ENCODE results near the gene ASTN1.

Gene ASTN1

DNA sequence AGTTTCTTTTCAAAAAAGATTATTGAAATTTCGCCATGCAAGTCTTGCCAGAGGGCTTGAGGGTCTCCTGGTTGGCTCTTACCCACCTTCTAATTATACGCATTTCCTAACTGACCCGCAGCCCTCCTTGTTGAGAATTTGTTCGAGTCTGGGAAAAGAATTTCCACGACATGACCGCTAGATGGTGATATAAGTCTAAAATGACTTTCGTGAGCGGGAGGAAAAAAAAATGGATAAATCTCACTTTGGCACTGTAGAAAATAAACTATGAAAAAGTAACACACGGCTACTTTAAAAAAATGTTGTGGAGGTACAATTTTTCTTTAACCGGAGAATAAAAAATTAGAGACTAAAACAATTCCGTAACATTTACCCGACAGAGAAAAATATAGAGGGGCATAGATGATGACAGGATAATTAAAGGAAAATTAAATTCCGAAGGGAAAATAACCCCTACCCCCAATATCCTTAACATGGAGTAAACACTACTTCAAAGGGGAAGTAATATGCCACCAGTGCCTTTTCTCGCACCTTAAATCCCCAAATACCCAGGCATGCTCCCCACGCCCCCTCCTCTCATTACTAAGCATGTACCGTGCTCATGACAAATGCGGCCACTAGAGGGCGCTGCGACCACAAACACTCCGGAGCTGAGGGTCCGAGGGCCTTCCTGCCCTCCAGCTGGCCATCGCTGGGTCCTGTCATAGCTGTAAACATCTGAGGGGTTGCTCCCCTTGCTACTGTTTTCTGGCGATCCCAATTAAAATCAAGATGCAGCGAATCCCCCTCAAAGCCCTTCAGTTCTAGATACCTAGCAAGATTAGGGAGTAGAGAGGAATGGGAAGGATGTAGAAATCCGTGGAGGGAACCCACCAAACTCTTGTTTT is 266.9 kb downstream of the ASTN1 start:
- peak; percentile 39 for DNase-seq (ENCODE audit: low read depth, low spot score)
- no peak overlapping the region for H3K4me3 ChIP-seq (ENCODE audit: low read length)

GRCh38 chr1:176896216-176896615 is 268.3 kb downstream of the ASTN1 start:
- no peak for DNase-seq (ENCODE audit: low read depth, low spot score)
- H3K4me3 ChIP-seq (ENCODE audit: low read length): no peak overlapping the region

DNA sequence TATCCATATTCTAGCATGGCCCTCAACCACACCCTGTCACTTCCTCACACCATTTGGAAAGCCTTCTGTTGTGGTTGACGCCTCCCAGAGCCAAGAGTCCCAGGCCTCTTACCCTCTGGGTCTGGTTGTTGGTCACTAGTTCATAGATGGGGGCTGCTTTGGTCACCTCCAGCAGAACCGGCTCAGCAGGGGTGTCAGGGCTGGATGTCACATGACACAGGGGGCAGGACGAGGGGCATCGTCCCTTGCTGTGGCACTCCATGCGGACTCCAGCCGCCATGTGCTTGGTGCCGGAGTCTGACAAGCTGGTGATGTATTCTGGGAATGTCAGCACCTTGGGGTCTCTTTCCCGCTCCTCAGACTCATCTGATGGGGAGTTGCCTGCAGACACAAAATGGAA is 270.1 kb downstream of the ASTN1 start:
- no peak for DNase-seq (ENCODE audit: low read depth, low spot score)

DNA sequence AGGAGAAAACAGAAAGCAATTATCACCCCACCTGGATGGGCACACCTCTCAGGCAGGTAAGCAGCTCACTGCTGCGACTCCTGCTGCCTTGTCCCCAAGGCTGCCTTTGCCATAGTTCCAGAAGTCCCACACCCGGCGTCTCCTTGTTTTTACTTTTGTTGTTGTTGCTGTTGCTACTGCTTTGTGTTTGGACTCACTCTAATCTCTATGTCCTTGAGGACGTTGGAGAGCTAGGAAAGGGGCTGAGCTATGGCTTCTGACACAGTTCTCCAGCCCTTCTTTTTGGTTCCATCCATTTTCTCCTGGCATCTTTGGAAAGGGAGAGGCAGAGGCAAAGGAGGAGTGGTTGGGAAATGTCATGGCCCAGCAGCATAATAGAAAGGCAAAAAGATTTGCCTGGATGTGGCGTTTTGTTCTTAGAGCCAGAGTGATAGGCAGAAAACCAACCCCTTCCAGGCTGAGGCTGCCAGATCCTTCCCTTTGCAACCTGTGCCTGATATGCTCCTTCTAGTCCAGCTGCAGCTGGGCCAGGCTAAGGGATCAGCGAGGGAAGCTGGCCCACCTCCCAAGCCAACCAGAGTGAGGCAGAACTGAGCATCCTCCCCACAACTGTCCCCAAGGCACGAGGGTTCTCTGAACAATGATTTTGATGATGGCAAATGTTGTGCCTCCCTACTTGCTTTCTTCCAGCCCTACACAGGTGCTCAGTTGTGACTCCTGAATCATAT is 270.7 kb downstream of the ASTN1 start:
- no peak overlapping the region for H3K4me3 ChIP-seq (ENCODE audit: low read length)
- no peak for DNase-seq (ENCODE audit: low read depth, low spot score)

More for the DNA sequence above, 270.1 kb downstream of the ASTN1 start:
- no peak overlapping the region for H3K4me3 ChIP-seq (ENCODE audit: low read length)

DNA sequence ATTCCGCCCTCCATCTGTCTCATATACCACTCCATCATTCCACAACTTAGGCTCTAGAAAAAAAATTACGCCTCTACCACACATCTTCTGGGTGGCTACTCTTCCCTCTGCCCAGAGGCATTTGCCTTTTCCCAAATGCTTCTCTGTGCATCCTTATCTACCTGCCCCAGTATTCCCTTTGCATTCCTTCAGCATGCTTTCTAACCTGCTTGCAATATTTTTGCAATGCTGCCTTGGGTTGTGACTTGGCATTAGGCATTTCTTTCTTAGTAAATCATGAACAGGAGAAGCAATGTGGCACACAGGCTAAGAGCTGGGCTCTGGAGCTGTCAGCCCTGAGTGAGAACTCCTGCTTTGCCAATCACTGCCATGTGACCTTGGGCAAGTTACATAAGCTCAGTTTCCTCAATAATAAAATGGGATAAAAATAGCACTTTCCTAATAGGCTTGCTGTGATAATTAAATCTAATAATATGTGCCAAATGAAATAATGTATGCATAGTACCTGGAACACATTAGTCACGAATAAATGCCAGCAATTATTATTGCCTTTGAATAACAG is 276.0 kb downstream of the ASTN1 start:
- no peak overlapping the region for H3K4me3 ChIP-seq (ENCODE audit: low read length)
- no peak for DNase-seq (ENCODE audit: low read depth, low spot score)

DNA sequence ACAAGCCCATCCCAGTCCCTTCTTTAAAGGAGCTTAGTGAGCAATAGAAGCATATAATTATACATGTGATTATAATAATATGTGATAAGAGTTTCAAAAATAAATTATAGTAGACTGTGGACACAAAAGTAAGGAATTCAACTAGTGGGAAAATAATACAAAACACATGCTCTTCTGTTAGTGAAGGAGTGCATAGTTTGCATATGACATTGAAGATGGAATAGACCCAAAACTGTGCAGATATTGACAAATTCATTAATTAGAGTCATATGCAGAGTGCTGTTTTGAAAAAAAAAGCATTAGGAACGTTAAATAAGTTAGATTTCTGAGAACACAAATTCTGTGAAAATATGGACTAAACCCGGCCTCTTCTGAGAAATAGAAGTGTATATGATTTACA is 278.8 kb downstream of the ASTN1 start:
- DNase-seq (ENCODE audit: low read depth, low spot score): no peak
- no peak overlapping the region for H3K4me3 ChIP-seq (ENCODE audit: low read length)

- no peak for DNase-seq (ENCODE audit: low read depth, low spot score)
These were observed 279.2 kb downstream of the ASTN1 start for GRCh38 chr1:176885341-176885740.

DNA sequence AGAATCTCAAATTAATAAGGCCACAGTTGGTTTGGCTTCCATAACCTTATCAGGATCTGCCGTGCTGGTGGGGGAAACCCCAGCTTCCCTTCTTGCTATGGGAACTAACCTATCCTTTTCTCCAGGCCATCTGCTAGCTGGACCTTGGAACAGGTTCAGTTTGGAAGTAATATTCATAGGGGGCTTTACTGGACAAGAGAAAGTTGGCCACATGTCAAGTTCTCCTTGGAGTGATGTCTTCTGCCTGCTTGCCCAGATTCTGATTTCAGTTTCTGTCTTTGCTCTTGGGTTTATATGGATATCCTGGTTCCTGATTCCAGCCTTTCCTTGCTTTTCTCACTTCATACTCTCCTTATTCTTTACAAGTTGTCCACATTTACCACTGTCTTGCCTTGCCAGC is 279.6 kb downstream of the ASTN1 start:
- H3K4me3 ChIP-seq (ENCODE audit: low read length): no peak overlapping the region
- DNase-seq (ENCODE audit: low read depth, low spot score): no peak

More at GRCh38 chr1:176885341-176885740, 279.2 kb downstream of the ASTN1 start:
- no peak overlapping the region for H3K4me3 ChIP-seq (ENCODE audit: low read length)

DNA sequence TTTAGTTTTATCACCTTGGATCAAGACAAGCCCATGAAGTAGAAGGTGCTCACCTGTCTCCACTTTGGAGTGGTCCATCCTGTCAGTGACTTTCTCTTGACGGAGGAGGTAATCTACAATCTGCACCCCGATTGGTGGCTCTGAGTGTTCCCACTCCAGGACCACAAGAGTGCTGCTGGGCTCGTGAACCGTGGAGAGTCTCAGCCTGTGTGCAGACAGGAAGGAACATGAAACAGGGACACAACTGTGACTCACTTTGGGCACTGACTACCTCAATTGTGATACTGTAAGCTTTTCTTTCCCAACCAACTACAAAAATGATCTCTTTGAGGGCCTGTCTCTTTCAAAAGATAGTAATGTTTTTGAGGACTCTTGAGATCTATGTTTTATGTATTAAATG is 280.2 kb downstream of the ASTN1 start:
- no peak overlapping the region for H3K4me3 ChIP-seq (ENCODE audit: low read length)
- no peak for DNase-seq (ENCODE audit: low read depth, low spot score)

DNA sequence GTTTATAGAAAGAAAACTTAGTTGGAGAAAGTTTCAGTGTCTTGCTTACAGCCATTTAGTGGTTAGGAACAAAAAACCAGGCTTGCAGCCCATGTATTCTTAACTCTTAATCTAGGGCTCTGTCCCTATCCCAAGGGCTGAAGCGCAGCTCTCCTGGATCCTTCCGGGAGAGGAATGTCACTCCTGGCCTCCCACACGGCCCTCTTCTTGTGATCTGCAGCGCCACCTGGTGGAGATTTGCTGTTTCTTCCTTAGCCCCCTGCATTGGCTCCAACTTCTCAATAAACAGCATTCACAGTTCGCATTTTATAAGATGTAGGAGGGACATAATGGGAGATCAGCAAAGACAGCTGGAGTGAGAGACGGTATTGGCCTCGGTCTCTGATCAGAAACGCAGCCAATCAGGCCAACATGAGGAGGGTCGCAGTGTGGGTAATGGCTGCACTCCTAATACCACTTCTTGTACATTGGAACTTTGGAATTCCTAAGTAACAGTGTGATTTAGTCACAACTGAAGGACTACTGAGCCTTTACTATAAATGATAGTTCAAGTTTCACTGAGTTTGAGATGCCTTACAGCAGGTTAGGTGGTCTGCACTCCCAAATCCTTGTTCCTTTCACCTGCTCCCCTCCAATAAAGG is 283.4 kb downstream of the ASTN1 start:
- H3K4me3 ChIP-seq (ENCODE audit: low read length): no peak overlapping the region
- DNase-seq (ENCODE audit: low read depth, low spot score): peak; percentile 30

GRCh38 chr1:176879784-176880620 is 284.5 kb downstream of the ASTN1 start:
- no peak for DNase-seq (ENCODE audit: low read depth, low spot score)
- no peak overlapping the region for H3K4me3 ChIP-seq (ENCODE audit: low read length)

DNA sequence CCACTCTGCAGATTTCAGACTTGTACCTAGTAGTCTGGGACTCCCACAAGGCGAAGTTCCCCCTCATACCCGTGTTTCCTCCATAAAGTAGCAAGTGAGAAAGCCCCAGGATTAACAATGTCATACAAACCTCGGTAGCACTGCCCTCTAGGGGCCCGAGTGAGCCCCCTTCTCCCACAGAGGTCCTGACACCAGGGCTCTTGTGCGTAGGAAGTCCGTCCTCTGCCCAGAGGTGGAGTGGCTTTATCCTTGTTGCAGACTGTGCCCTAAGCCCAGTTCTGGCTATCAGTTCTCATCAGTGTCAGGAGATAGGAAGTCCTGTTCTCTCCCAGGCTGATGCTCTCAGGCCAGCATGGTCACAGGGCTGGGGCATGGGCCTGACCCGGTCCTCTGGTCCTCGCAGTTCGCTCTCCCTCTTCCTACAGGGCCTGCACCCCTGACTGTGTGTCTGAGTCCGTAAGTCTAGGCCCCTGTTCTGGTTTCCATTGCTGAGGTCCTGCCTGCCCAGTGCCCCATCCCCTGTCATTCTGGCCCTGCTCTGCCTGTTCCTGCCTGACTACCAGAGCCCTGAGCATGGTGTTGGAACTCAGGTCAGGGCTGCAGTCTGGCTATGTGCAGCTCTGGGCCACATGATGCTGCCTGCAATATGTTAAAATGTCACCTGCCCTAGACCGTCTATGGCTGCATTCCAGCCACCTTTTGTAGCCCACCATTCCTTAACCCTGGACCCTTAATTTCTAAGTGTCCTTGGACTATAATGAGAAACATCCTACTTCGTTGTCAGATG is 285.6 kb downstream of the ASTN1 start:
- no peak for DNase-seq (ENCODE audit: low read depth, low spot score)
- no peak overlapping the region for H3K4me3 ChIP-seq (ENCODE audit: low read length)

DNA sequence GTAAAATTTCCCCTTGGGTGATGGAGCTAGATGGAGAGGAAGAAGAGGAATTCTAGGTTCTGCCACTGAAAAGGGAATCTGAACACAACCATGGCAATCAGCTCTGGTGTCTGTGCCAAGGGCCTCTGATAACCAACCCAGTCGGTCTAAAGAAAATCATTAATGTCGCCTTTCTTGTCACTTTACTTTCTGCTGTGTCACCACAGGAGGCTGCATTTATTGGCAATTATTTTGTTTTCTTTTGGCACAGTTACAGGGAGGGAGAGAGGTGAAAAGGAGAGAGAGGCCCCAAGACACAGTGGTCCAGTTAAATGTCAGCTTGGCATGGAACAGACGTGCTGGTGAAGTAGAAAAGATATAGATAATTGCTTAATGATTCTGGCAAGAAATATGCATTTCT is 287.0 kb downstream of the ASTN1 start:
- no peak for DNase-seq (ENCODE audit: low read depth, low spot score)
- no peak overlapping the region for H3K4me3 ChIP-seq (ENCODE audit: low read length)

- no peak for DNase-seq (ENCODE audit: low read depth, low spot score)
- H3K4me3 ChIP-seq (ENCODE audit: low read length): no peak overlapping the region
These were observed 287.5 kb downstream of the ASTN1 start for GRCh38 chr1:176876966-176877515.

GRCh38 chr1:176869577-176869976 is 294.9 kb downstream of the ASTN1 start:
- no peak overlapping the region for H3K4me3 ChIP-seq (ENCODE audit: low read length)
- DNase-seq (ENCODE audit: low read depth, low spot score): no peak

DNA sequence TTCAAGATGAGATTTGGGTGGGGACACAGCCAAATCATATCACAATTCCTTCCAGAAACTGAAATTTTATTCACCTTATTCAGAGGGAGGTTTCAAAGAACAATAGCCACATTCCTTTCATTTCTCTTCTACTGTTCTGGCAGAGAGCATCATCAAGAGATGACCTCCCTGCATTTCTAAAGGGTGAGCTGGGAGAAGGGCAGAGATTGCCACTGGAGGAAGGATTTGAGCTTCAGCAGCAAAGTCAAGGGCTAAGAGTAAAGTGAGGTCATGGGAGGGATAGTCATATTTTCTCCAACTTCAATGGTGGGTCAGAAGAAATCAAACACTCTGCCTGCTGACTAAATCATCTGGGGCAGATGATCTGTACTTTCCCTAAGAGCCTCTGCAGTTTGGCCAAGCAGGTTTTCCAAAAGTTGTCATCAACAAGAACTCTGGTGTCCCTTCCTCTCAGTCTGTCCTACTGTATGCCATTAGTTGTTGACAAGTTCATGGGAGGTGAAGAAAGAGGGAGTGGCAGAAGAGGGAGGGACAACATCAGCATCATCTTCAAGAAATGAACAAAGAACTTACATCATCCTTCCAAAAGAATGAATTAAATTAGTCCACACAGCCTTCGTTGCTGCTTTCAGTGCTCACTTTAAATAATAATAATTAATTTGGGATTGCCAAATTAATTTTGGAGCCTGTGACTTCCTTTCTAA is 298.3 kb downstream of the ASTN1 start:
- H3K4me3 ChIP-seq (ENCODE audit: low read length): no peak overlapping the region
- DNase-seq (ENCODE audit: low read depth, low spot score): no peak

GRCh38 chr1:176864211-176864610 is 300.3 kb downstream of the ASTN1 start:
- DNase-seq (ENCODE audit: low read depth, low spot score): no peak
- no peak overlapping the region for H3K4me3 ChIP-seq (ENCODE audit: low read length)
